H1 (cell line): ENCODE data around the gene ADD1.

Experiments used
- CHD1 ChIP-seq: IDR thresholded peaks from 2 replicates; pipeline ENCODE4 v1.6.1; 2012; ENCODE audit warnings: low read depth, low read length, improper control_type of control experiment
- CREB1 ChIP-seq: IDR thresholded peaks from 2 replicates; pipeline ENCODE4 v1.6.1; 2012; ENCODE audit warnings: inconsistent platforms
- CTCF ChIP-seq, 3 experiments: IDR thresholded peaks; 1 replicate in 2 of 3; 2 replicates in 1 of 3; pipeline versions ENCODE4 v1.5.1 to v1.6.1; 2011; ENCODE audit warnings: low read length in 3 of 3, mild to moderate bottlenecking in 3 of 3, inconsistent platforms in 2 of 3, low read depth in 1 of 3, moderate library complexity in 1 of 3; ENCODE audit not compliant: insufficient read depth in 1 of 3; ENCODE audit errors: control extremely low read depth in 1 of 3
- EZH2 ChIP-seq: fragments of 200-600 bp; sonication (generic); IDR thresholded peaks from 2 replicates; pipeline ENCODE4 v1.7.1; 2012; ENCODE audit warnings: low read depth, mild to moderate bottlenecking, moderate library complexity, low read length, inconsistent platforms; ENCODE audit not compliant: severe bottlenecking
- NANOG ChIP-seq: IDR thresholded peaks from 2 replicates; pipeline ENCODE4 v1.6.1; 2011; ENCODE audit warnings: low read length, low read depth, mild to moderate bottlenecking, inconsistent platforms; ENCODE audit not compliant: insufficient read depth, poor library complexity, severe bottlenecking
- SP1 ChIP-seq: IDR thresholded peaks from 2 replicates; pipeline ENCODE4 v1.6.1; 2011; ENCODE audit warnings: low read depth, low read length
- TBP ChIP-seq: IDR thresholded peaks from 2 replicates; pipeline ENCODE4 v1.6.1; 2011; ENCODE audit warnings: low read depth, low read length, improper control_type of control experiment
- TCF12 ChIP-seq: IDR thresholded peaks from 2 replicates; pipeline ENCODE4 v1.6.1; 2011; ENCODE audit warnings: low read depth, mild to moderate bottlenecking, low read length

DNA sequence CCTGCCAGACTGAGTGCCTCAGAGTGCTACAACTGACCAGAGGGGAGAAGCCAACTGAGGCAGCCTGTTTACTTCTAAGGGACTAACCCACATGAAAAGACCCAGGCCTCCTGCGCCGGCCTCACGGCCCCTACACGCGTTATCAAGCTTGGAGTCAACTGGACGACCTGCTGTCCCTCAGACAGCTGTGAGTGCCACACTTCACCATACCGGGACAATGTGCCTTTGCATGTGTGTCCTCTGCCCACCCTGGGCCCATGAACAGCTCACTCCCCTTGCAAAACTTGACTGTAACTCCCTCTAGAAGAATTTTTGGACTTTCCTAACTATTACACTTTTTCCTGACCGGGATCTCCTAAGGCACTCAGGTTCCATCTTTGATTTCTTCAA, 117.8 kb downstream of the ADD1 start:
- TF ChIP-seq CREB1: no peak
- TF ChIP-seq CTCF (IDR thresholded peaks at IDR 0.05; ENCODE audit: control extremely low read depth in 1 of 3, insufficient read depth in 1 of 3, low read depth in 1 of 3, low read length in 3 of 3): no peak
- no peak for TF ChIP-seq SP1
- no peak for TF ChIP-seq TCF12
- TF ChIP-seq EZH2: no peak
- TF ChIP-seq TBP: no peak
- TF ChIP-seq NANOG: no peak
- no peak for TF ChIP-seq CHD1
